ENCODE data around the gene NRG2. TPM values are rescaled to one million over a fixed set of nuclear protein-coding genes. Genes with fewer than 3 reads are reported as not detected.

NRG2 gene
- polyA plus RNA-seq, 1 experiment, result not detected

DNA sequence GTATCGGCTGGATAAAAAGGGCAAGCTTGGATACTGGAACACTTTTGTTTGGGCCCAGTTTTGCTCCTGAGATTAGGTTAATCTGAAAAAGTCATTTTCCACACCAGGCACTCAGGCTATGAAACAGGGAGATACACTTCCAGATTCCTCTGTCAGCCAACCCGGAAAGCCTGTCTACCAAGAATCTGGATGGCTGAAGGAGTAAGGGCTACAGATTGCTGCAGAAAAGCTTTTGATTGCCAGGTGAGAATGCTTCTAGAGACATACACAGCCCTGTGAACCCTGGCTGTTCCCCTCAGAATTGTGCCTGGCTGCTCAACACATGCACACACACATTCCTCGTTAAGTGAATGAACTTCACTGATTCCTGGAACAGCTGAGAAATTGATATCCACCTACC lies 133.1 kb downstream of the NRG2 start:
- TF ChIP-seq CTCF (IDR thresholded peaks at IDR 0.05; ENCODE audit: insufficient read depth, low read depth, low read length), result no peak
- POLR2A ChIA-PET, result no interaction called here
- no peak for DNase-seq (ENCODE audit: low read depth)
- H3K27me3 ChIP-seq (ENCODE audit: control insufficient read depth, insufficient read depth, low read length), result peaks cover 11% of the 10 kb centered on the region
- CTCF ChIA-PET, result no interaction called here
- no peaks in the 10 kb centered on the region for H3K36me3 ChIP-seq (ENCODE audit: control insufficient read depth, insufficient read depth, low read length)
- H3K4me3 ChIP-seq (ENCODE audit: low read depth, low read length), result no peak overlapping the region

GRCh38 chr5:139908749-139909148 lies 134.3 kb downstream of the NRG2 start:
- ChIA-PET POLR2A (no interaction called here), CTCF (no interaction called here)
- TF ChIP-seq CTCF (IDR thresholded peaks at IDR 0.05; ENCODE audit: insufficient read depth, low read depth, low read length), result no peak
- no peak overlapping the region for H3K4me3 ChIP-seq (ENCODE audit: low read depth, low read length)
- H3K27me3 ChIP-seq (ENCODE audit: control insufficient read depth, insufficient read depth, low read length), result peaks cover 20% of the 10 kb centered on the region
- H3K36me3 ChIP-seq (ENCODE audit: control insufficient read depth, insufficient read depth, low read length), result no peaks in the 10 kb centered on the region
- no peak for DNase-seq (ENCODE audit: low read depth)

- Histone ChIP-seq H3K36me3 (ENCODE audit: control insufficient read depth, insufficient read depth, low read length) (no peaks in the 10 kb centered on the region), H3K27me3 (ENCODE audit: control insufficient read depth, insufficient read depth, low read length) (peaks cover 41% of the 10 kb centered on the region), H3K4me3 (ENCODE audit: low read depth, low read length) (no peak overlapping the region)
- DNase-seq (ENCODE audit: low read depth), result no peak
- no peak for TF ChIP-seq CTCF (IDR thresholded peaks at IDR 0.05; ENCODE audit: insufficient read depth, low read depth, low read length)
- ChIA-PET POLR2A (no interaction called here), CTCF (interaction anchor here (1.2 kb wide), 1 partner anchor 120 kb away, joined by 3 read pairs; no protein-coding TSS in a partner anchor)
Observed at GRCh38 chr5:139906661-139907060, 136.4 kb downstream of the NRG2 start.

- TF ChIP-seq CTCF (IDR thresholded peaks at IDR 0.05; ENCODE audit: insufficient read depth, low read depth, low read length), result no peak
- CTCF ChIA-PET, result no interaction called here
- H3K4me3 ChIP-seq (ENCODE audit: low read depth, low read length), result no peak overlapping the region
- H3K36me3 ChIP-seq (ENCODE audit: control insufficient read depth, insufficient read depth, low read length), result no peaks in the 10 kb centered on the region
- DNase-seq (ENCODE audit: low read depth), result no peak
- POLR2A ChIA-PET, result no interaction called here
- peaks cover 50% of the 10 kb centered on the region for H3K27me3 ChIP-seq (ENCODE audit: control insufficient read depth, insufficient read depth, low read length)
Observed at GRCh38 chr5:139904816-139905661, 138.1 kb downstream of the NRG2 start.

- Histone ChIP-seq H3K36me3 (ENCODE audit: control insufficient read depth, insufficient read depth, low read length) (no peaks in the 10 kb centered on the region), H3K4me3 (ENCODE audit: low read depth, low read length) (no peak overlapping the region), H3K27me3 (ENCODE audit: control insufficient read depth, insufficient read depth, low read length) (peaks cover 51% of the 10 kb centered on the region)
- DNase-seq (ENCODE audit: low read depth), result no peak
- TF ChIP-seq CTCF (IDR thresholded peaks at IDR 0.05; ENCODE audit: insufficient read depth, low read depth, low read length), result no peak
- ChIA-PET POLR2A (no interaction called here), CTCF (no interaction called here)
Observed at GRCh38 chr5:139904566-139904815, 138.6 kb downstream of the NRG2 start.

All from BJ (cell line).